B cell (primary cell): ENCODE results near the gene CNR2. TPM values are rescaled to one million over a fixed set of nuclear protein-coding genes. Genes with fewer than 3 reads are reported as not detected.

Experiments used
- ATAC-seq: fragments of 200-7000 bp; cut with Tn5 transposase; one replicate; pipeline ENCODE4 v1.10.0; 2021; ENCODE audit warnings: low read depth, mild to moderate bottlenecking, moderate number of reproducible peaks, moderate library complexity
- CTCF ChIA-PET: fragments of 350-600 bp; sonication (Branson Sonifier 250); formaldehyde crosslinking; loops from one replicate; lab custom pipeline; 2021; ENCODE audit warnings: antibody characterized with exemption, inconsistent platforms; lab: Charles Lee
- POLR2A ChIA-PET: fragments of 350-600 bp; sonication (Branson Sonifier 250); formaldehyde crosslinking; loops from one replicate; lab custom pipeline; 2021; ENCODE audit warnings: antibody characterized with exemption; lab: Charles Lee
- DNase-seq: peaks from one replicate; pipeline ENCODE4 v3.0.0; 2013
- H2AFZ ChIP-seq: 2 replicates; pipeline ENCODE4 v1.6.1; 2012; ENCODE audit warnings: mild to moderate bottlenecking, low read depth, low read length; ENCODE audit not compliant: insufficient read depth, poor library complexity, severe bottlenecking
- H3K27ac ChIP-seq, 2 donors: 1 replicate in 1 of 2; 2 replicates in 1 of 2; pipeline ENCODE4 v1.5.1; 2012 to 2013; ENCODE audit warnings: low read length in 2 of 2, mild to moderate bottlenecking in 2 of 2, moderate library complexity in 1 of 2
- H3K27me3 ChIP-seq, 4 experiments: fragments of 200-600 bp in 1 of 4; sonication (generic) in 1 of 4; replicated peaks in 1 of 4; 1 replicate in 2 of 4; 2 replicates in 2 of 4; pipeline versions ENCODE4 v1.6.1 to v1.7.0; 2013 to 2016; ENCODE audit warnings: low read length in 3 of 4, mild to moderate bottlenecking in 2 of 4, mixed read lengths in 1 of 4, moderate library complexity in 1 of 4; ENCODE audit not compliant: insufficient read depth in 4 of 4, control insufficient read depth in 3 of 4; ENCODE audit errors: control extremely low read depth in 1 of 4
- H3K36me3 ChIP-seq, 2 experiments: replicated peaks in 1 of 2; 1 replicate in 1 of 2; 2 replicates in 1 of 2; pipeline versions ENCODE4 v1.6.1 to v1.7.1; 2013; ENCODE audit warnings: low read length in 1 of 2; ENCODE audit not compliant: insufficient read depth in 2 of 2, control insufficient read depth in 1 of 2; ENCODE audit errors: control extremely low read depth in 1 of 2, extremely low read depth in 1 of 2
- H3K4me1 ChIP-seq, 2 donors: fragments of 200-600 bp in 1 of 2; sonication (generic) in 1 of 2; 1 replicate in 1 of 2; 2 replicates in 1 of 2; pipeline versions ENCODE4 v1.5.1 to v1.6.1; 2013 to 2017; ENCODE audit warnings: low read length in 2 of 2; ENCODE audit not compliant: control insufficient read depth in 2 of 2, insufficient read depth in 2 of 2
- H3K4me2 ChIP-seq: replicated peaks from 2 replicates; pipeline ENCODE3; 2012; ENCODE audit warnings: mild to moderate bottlenecking, low read depth, low read length; ENCODE audit not compliant: poor library complexity, severe bottlenecking
- H3K4me3 ChIP-seq, 5 experiments: fragments of 200-600 bp in 1 of 5; sonication (generic) in 1 of 5; 1 replicate in 3 of 5; 2 replicates in 2 of 5; pipeline versions ENCODE4 v1.5.1 to v1.7.0; 2011 to 2016; ENCODE audit warnings: low read length in 4 of 5, mild to moderate bottlenecking in 4 of 5, low read depth in 2 of 5, control low read depth in 1 of 5, moderate library complexity in 1 of 5; ENCODE audit not compliant: insufficient read depth in 1 of 5; ENCODE audit errors: control extremely low read depth in 1 of 5, extremely low read depth in 1 of 5
- H3K79me2 ChIP-seq: fragments of 200-600 bp; sonication (generic); one replicate; pipeline ENCODE4 v1.6.0; 2016; ENCODE audit warnings: low read length; ENCODE audit not compliant: control insufficient read depth, insufficient read depth
- H3K9ac ChIP-seq: fragments of 200-600 bp; sonication (generic); 2 replicates; pipeline ENCODE4 v1.6.1; 2017; ENCODE audit warnings: mild to moderate bottlenecking, low read length, moderate library complexity
- H3K9me3 ChIP-seq, 3 donors: one replicate each; pipeline versions ENCODE4 v1.6.1 to v1.7.1; 2013; ENCODE audit warnings: low read length in 2 of 3; ENCODE audit not compliant: control insufficient read depth in 2 of 3, insufficient read depth in 1 of 3; ENCODE audit errors: control extremely low read depth in 1 of 3
- H4K20me1 ChIP-seq: 2 replicates; pipeline ENCODE4 v1.6.0; 2012; ENCODE audit warnings: mild to moderate bottlenecking, low read length; ENCODE audit not compliant: insufficient read depth, control insufficient read depth, poor library complexity, severe bottlenecking
- H3K27ac Mint-ChIP-seq: one replicate; pipeline ENCODE4 v1.8.0; 2021; ENCODE audit warnings: mixed read lengths
- H3K27me3 Mint-ChIP-seq: one replicate; pipeline ENCODE4 v1.8.0; 2021; ENCODE audit warnings: mixed read lengths
- H3K4me1 Mint-ChIP-seq: one replicate; pipeline ENCODE4 v1.8.0; 2021; ENCODE audit warnings: mixed read lengths
- H3K4me3 Mint-ChIP-seq: one replicate; pipeline ENCODE4 v1.8.0; 2021; ENCODE audit warnings: mixed read lengths
- H3K9me3 Mint-ChIP-seq: one replicate; pipeline ENCODE4 v1.8.0; 2022; ENCODE audit warnings: mixed read lengths; ENCODE audit not compliant: insufficient read depth
- CTCF ChIP-seq: fragments of 200-600 bp; IDR thresholded peaks from one replicate; pipeline ENCODE4 v1.8.0; 2022; ENCODE audit warnings: antibody characterized with exemption, mild to moderate bottlenecking
- EZH2 ChIP-seq: IDR thresholded peaks from 2 replicates; pipeline ENCODE4 v1.6.1; 2012; ENCODE audit warnings: borderline replicate concordance, low read depth, mild to moderate bottlenecking, moderate library complexity, low read length; ENCODE audit not compliant: insufficient read depth, poor library complexity, severe bottlenecking
- WGBS: methylation state at CpG from one replicate; pipeline ENCODE4 v1.1.5; 2013; ENCODE audit warnings: missing lambda C conversion rate; ENCODE audit not compliant: insufficient coverage; 5-methylcytosine and 5-hydroxymethylcytosine counted together
- intact Hi-C: fragments of 100-400 bp; cut with micrococcal nuclease; formaldehyde crosslinking; loops from one replicate; pipeline ENCODE4 v1.10.0; 2022
- polyA plus RNA-seq: library from polyadenylated mRNA; depleted of rRNA; stranded (reverse); fragments of >200 nt; gene quantifications from 2 replicates; pipeline ENCODE4 v1.2.3, GENCODE V29; 2012
- total RNA-seq, 2 donors: library from RNA; stranded (reverse); fragments of 120-200 nt in 1 of 2; gene quantifications; 1 replicate in 1 of 2; 2 replicates in 1 of 2; pipeline versions ENCODE4 v1.2.3 to v1.2.4, GENCODE V29; 2013 to 2022

Gene CNR2
- total and polyA plus RNA-seq, 2 donors (not counting 1 experiment from before 2014, with no cell fraction given): 45.6 to 63.4 TPM

GRCh38 chr1:23885222-23885621, 27.9 kb downstream of the CNR2 start:
- Histone ChIP-seq H3K9ac (no peak overlapping the region), H3K4me1 (peaks cover 39 to 42% of the 10 kb centered on the region in 2 donors), H3K27ac (peak overlapping the region in 1 of 2 donors; percentile 10), H4K20me1 (peaks cover 45% of the 10 kb centered on the region), H3K27me3 (no peaks in the 10 kb centered on the region), H3K79me2 (peaks cover 77% of the 10 kb centered on the region), H3K4me3 (no peak overlapping the region), H3K36me3 (peaks cover 0 to 42% of the 10 kb centered on the region in 2 experiments), H2AFZ (no peak overlapping the region), H3K9me3 (peaks cover 0 to under 1% (median 0%) of the 10 kb centered on the region in 3 donors), H3K4me2 (no peak overlapping the region)
- ChIA-PET POLR2A (interaction anchor here (1.2 kb wide), 1 partner anchor 22 kb away, joined by 9 read pairs; no protein-coding TSS in a partner anchor), CTCF (interaction anchor here (3.2 kb wide), 1 partner anchor 75 kb away, joined by 12 read pairs; no protein-coding TSS in a partner anchor)
- Mint-ChIP-seq H3K4me1 (peaks cover 46% of the 10 kb centered on the region), H3K27me3 (no peaks in the 10 kb centered on the region), H3K27ac (peak overlapping the region; percentile 78), H3K9me3 (no peaks in the 10 kb centered on the region), H3K4me3 (no peak overlapping the region)
- DNase-seq (no peak), ATAC-seq (no peak)
- WGBS: 96% methylated on average over 4 of the region's 4 CpGs
- intact Hi-C loops: no loop called here
- no peak for TF ChIP-seq CTCF
- no peak for TF ChIP-seq EZH2

GRCh38 chr1:23882746-23883145, 30.4 kb downstream of the CNR2 start:
- CTCF ChIA-PET: interaction anchor here (1.4 kb wide), 1 partner anchor 33 kb away, joined by 8 read pairs; no protein-coding TSS in a partner anchor
- DNase-seq (no peak), ATAC-seq (no peak)
- peaks cover 16 to 17% of the 10 kb centered on the region in 2 donors for H3K4me1 ChIP-seq
- H3K36me3 ChIP-seq: peaks cover 6 to 63% of the 10 kb centered on the region in 2 experiments
- H3K4me1 Mint-ChIP-seq: peaks cover 24% of the 10 kb centered on the region
- TF ChIP-seq EZH2: no peak
- TF ChIP-seq CTCF: no peak
- H3K27me3 ChIP-seq: no peaks in the 10 kb centered on the region
- no peak overlapping the region for H3K27ac ChIP-seq
- intact Hi-C loops: no loop called here
- H2AFZ ChIP-seq: no peak overlapping the region
- no peaks in the 10 kb centered on the region for H3K9me3 Mint-ChIP-seq
- H3K9me3 ChIP-seq: peaks cover 5 to 21% (median 21%) of the 10 kb centered on the region in 3 donors
- no peak overlapping the region for H3K4me3 ChIP-seq
- WGBS: 100% methylated on average over 1 of the region's 4 CpGs
- POLR2A ChIA-PET: interaction anchor here (0.5 to 1.3 kb wide), 2 partner anchors 10 to 22 kb away, joined by 4 to 11 read pairs; no protein-coding TSS in a partner anchor
- H3K9ac ChIP-seq: no peak overlapping the region
- peak overlapping the region; percentile 15 for H3K27ac Mint-ChIP-seq
- peaks cover 88% of the 10 kb centered on the region for H3K79me2 ChIP-seq
- peaks cover 55% of the 10 kb centered on the region for H4K20me1 ChIP-seq
- H3K27me3 Mint-ChIP-seq: no peaks in the 10 kb centered on the region
- no peak overlapping the region for H3K4me2 ChIP-seq
- H3K4me3 Mint-ChIP-seq: no peak overlapping the region
